Loucy (cell line): ENCODE measurements around the gene PRAMEF8.
"Not testable (repeated sequence)": the region's sequence is repeated elsewhere in the genome, so short reads cannot be mapped to it uniquely, and the experiment has no call there.

Source experiments
- EZH2phosphoT487 ChIP-seq: fragments of 200-600 bp; IDR thresholded peaks from 2 replicates; pipeline ENCODE4 v1.6.1; 2018; ENCODE audit warnings: antibody characterized with exemption, mild to moderate bottlenecking, moderate library complexity, borderline replicate concordance
- TF ChIP-seq, protein P1 (sequence below): fragments of 200-600 bp; sonication (generic); conservative IDR thresholded peaks from 2 replicates; pipeline ENCODE4 v1.5.1; 2014; ENCODE audit warnings: mild to moderate bottlenecking, antibody characterized with exemption, low read length

GRCh38 chr1:13243536-13244263, 41.2 kb downstream of the PRAMEF8 start:
- TF ChIP-seq, protein P1, sequence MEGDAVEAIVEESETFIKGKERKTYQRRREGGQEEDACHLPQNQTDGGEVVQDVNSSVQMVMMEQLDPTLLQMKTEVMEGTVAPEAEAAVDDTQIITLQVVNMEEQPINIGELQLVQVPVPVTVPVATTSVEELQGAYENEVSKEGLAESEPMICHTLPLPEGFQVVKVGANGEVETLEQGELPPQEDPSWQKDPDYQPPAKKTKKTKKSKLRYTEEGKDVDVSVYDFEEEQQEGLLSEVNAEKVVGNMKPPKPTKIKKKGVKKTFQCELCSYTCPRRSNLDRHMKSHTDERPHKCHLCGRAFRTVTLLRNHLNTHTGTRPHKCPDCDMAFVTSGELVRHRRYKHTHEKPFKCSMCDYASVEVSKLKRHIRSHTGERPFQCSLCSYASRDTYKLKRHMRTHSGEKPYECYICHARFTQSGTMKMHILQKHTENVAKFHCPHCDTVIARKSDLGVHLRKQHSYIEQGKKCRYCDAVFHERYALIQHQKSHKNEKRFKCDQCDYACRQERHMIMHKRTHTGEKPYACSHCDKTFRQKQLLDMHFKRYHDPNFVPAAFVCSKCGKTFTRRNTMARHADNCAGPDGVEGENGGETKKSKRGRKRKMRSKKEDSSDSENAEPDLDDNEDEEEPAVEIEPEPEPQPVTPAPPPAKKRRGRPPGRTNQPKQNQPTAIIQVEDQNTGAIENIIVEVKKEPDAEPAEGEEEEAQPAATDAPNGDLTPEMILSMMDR: not testable (repeated sequence)
- TF ChIP-seq EZH2phosphoT487: not testable (repeated sequence)
